Kidney epithelial cell (primary cell): ENCODE results near the gene PADI6. TPM values are rescaled to one million over a fixed set of nuclear protein-coding genes. Genes with fewer than 3 reads are reported as not detected.

ENCODE experiments used
- DNase-seq: peaks from one replicate; pipeline ENCODE4 v3.0.0-alpha.2; 2010; ENCODE audit warnings: low read depth
- H3K27me3 ChIP-seq: 2 replicates; pipeline ENCODE4 v1.6.0; 2011; ENCODE audit warnings: low read length; ENCODE audit not compliant: control insufficient read depth, insufficient read depth
- H3K36me3 ChIP-seq: 2 replicates; pipeline ENCODE4 v1.5.1; 2011; ENCODE audit warnings: low read length; ENCODE audit not compliant: control insufficient read depth, insufficient read depth
- H3K4me3 ChIP-seq: 2 replicates; pipeline ENCODE4 v1.5.1; 2011; ENCODE audit warnings: low read depth, mild to moderate bottlenecking, control low read depth, low read length
- total RNA-seq: library from RNA; depleted of rRNA; stranded (reverse); fragments of >200 nt; gene quantifications from 2 replicates; pipeline ENCODE4 v1.2.3, GENCODE V29; 2015
- TF ChIP-seq, protein P1 (sequence below): IDR thresholded peaks from 2 replicates; pipeline ENCODE4 v1.5.1; 2011; ENCODE audit warnings: mild to moderate bottlenecking, moderate library complexity, low read length, control low read depth, inconsistent platforms; ENCODE audit not compliant: insufficient read depth, poor library complexity, severe bottlenecking

Gene PADI6
- total RNA-seq = not detected in 2 replicates

DNA sequence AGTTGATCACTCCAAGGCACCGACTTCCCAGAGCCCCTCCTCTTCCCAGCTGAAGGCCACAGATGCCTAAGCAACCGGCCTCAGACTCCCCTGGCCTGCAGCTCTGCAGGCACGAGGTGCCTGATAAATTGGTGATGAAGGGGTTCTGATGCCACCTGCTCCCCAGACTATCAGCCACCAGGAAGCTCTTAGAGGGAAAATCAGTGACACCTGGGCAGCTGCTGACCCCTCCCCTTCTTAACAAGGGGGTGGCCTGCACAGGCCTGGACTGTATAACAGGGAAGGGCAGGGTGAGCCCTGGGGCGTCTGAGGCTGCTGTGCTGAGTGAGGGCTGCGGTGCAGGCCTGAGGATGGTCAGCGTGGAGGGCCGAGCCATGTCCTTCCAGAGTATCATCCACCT is at the start of gene PADI6:
TSS of gene PADI6 (plus strand) at position 301 of the 400 bp plus-strand sequence. CDS start at position 351, 50 bp downstream.
- TF ChIP-seq, protein P1, sequence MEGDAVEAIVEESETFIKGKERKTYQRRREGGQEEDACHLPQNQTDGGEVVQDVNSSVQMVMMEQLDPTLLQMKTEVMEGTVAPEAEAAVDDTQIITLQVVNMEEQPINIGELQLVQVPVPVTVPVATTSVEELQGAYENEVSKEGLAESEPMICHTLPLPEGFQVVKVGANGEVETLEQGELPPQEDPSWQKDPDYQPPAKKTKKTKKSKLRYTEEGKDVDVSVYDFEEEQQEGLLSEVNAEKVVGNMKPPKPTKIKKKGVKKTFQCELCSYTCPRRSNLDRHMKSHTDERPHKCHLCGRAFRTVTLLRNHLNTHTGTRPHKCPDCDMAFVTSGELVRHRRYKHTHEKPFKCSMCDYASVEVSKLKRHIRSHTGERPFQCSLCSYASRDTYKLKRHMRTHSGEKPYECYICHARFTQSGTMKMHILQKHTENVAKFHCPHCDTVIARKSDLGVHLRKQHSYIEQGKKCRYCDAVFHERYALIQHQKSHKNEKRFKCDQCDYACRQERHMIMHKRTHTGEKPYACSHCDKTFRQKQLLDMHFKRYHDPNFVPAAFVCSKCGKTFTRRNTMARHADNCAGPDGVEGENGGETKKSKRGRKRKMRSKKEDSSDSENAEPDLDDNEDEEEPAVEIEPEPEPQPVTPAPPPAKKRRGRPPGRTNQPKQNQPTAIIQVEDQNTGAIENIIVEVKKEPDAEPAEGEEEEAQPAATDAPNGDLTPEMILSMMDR = no peak
- no peak for DNase-seq
- Histone ChIP-seq H3K27me3 (no peaks in the 10 kb centered on the region), H3K4me3 (no peak within 1 kb of the TSS), H3K36me3 (no peaks in the 10 kb centered on the region)

DNA sequence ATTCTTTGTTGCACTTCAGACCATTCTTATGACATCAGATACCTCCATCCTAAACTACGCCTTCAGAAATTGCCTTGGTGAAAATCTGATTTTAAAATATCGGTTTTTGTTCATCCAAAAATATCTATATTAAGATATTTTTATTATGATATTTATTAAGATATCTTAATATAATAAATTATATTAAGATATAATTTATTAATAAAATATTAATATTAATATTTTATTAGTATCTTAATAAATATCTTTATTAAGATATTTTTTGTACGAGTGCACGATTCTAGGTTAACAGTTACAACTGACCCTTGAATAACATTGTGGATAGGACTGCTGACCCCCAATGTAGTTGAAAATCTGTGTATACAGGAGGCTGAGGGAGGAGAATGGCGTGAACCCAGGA is 43.1 kb upstream of the PADI6 start:
- DNase-seq = no peak
- TF ChIP-seq, protein P1 = no peak
- Histone ChIP-seq H3K4me3 (no peak overlapping the region), H3K27me3 (peaks cover 2% of the 10 kb centered on the region), H3K36me3 (no peaks in the 10 kb centered on the region)

DNA sequence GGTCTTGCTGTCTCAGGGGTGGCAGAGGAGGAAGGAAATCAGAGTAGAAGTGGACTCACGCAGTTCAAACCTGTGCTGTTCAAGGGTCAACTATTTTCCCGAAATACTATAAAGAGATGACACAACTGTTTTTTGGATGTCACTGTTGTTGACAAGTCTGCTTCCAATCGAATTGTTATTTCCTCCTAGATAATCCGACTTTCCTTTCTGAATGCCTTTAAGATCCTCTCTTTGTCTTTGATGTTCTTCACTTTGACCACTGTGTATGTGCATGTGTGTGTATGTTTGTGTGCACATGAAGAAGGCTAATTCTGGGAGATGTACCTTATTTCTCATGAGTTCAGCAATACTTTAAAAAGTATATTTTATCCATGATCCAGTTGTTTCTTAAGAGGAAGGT is 42.4 kb upstream of the PADI6 start:
- no peak for DNase-seq
- H3K4me3 ChIP-seq = no peak overlapping the region
- TF ChIP-seq, protein P1 = no peak
- H3K27me3 ChIP-seq = peaks cover 2% of the 10 kb centered on the region
- no peaks in the 10 kb centered on the region for H3K36me3 ChIP-seq

DNA sequence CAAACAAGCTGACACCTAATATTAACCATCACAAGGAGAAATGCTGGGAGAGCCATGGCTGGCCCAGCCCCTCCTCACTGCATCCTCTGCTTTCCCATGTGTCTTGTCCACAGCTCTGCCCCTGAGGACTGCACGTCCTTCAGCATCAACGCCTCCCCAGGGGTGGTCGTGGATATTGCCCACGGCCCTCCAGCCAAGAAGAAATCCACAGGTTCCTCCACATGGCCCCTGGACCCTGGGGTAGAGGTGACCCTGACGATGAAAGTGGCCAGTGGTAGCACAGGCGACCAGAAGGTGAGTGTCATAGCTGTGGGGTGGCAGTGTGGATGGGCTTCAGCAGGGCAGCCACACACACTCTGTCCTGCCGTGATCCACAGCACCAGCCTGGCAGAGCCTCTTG is 41.1 kb upstream of the PADI6 start:
- Histone ChIP-seq H3K27me3 (peaks cover 2% of the 10 kb centered on the region), H3K4me3 (no peak overlapping the region), H3K36me3 (no peaks in the 10 kb centered on the region)
- no peak for DNase-seq
- TF ChIP-seq, protein P1 = no peak

DNA sequence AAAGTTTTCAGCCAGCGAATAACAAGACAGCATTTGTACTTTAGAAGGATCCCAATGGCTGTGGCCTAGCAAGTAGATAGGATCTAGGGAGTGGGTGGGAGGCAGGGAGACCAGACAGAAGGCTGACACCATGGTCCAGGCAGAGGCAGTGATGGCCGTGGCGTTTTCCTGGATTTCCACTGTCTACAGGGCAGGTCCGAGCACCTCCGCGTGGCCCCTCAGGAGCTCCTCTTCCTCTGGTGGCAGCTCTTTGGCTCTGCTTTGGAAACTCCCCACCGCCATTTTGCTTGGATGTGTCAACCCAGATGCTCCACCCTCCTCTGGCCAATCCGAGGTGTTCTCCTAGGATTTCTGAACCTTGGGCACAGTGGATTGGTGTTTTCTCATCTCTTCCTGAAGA is 38.9 kb upstream of the PADI6 start:
- Histone ChIP-seq H3K36me3 (no peaks in the 10 kb centered on the region), H3K27me3 (peaks cover 2% of the 10 kb centered on the region), H3K4me3 (no peak overlapping the region)
- no peak for DNase-seq
- TF ChIP-seq, protein P1 = no peak
